ENCODE results near the gene HGFAC. TPM values are rescaled to one million over a fixed set of nuclear protein-coding genes. Genes with fewer than 3 reads are reported as not detected.
A peak's percentile ranks its signal among the peaks of the same experiment; 100 is the strongest.

The HGFAC gene
- total RNA-seq, 1 experiment from 2014 or later = 0.20 TPM

DNA sequence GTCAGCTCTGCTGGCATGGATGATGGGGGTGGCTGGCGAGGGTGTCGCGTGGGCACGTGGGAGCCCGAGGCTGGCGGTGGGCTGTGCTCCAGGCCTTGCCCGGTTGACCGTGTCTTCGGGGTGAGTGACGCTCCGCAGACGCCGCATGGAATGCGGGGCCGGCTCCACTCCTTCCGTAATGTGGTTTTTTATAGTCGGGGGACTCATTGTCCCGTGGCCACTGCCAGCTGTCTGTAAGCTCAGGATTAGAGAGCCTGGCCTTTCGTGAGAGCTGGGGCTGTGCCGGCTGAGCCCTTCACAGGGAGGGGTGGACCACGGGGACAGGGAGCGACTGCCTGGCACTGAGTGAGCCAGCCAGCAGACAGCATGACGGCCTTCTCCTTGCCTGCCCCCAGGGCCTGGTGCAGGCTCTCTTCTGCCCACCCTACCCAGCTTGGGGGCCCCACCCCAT, 41.7 kb downstream of the HGFAC start (continued):
- TF ChIP-seq, protein P1, sequence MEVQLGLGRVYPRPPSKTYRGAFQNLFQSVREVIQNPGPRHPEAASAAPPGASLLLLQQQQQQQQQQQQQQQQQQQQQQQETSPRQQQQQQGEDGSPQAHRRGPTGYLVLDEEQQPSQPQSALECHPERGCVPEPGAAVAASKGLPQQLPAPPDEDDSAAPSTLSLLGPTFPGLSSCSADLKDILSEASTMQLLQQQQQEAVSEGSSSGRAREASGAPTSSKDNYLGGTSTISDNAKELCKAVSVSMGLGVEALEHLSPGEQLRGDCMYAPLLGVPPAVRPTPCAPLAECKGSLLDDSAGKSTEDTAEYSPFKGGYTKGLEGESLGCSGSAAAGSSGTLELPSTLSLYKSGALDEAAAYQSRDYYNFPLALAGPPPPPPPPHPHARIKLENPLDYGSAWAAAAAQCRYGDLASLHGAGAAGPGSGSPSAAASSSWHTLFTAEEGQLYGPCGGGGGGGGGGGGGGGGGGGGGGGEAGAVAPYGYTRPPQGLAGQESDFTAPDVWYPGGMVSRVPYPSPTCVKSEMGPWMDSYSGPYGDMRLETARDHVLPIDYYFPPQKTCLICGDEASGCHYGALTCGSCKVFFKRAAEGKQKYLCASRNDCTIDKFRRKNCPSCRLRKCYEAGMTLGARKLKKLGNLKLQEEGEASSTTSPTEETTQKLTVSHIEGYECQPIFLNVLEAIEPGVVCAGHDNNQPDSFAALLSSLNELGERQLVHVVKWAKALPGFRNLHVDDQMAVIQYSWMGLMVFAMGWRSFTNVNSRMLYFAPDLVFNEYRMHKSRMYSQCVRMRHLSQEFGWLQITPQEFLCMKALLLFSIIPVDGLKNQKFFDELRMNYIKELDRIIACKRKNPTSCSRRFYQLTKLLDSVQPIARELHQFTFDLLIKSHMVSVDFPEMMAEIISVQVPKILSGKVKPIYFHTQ (CRISPR knock-in tag; IDR thresholded peaks at IDR 0.05) = no peak
- no peak for TF ChIP-seq PRRX2 (CRISPR knock-in tag; IDR thresholded peaks at IDR 0.05)
- no peak for TF ChIP-seq NFATC4 (CRISPR knock-in tag; IDR thresholded peaks at IDR 0.05)
- TF ChIP-seq RORB (CRISPR knock-in tag; IDR thresholded peaks at IDR 0.05) = no peak

DNA sequence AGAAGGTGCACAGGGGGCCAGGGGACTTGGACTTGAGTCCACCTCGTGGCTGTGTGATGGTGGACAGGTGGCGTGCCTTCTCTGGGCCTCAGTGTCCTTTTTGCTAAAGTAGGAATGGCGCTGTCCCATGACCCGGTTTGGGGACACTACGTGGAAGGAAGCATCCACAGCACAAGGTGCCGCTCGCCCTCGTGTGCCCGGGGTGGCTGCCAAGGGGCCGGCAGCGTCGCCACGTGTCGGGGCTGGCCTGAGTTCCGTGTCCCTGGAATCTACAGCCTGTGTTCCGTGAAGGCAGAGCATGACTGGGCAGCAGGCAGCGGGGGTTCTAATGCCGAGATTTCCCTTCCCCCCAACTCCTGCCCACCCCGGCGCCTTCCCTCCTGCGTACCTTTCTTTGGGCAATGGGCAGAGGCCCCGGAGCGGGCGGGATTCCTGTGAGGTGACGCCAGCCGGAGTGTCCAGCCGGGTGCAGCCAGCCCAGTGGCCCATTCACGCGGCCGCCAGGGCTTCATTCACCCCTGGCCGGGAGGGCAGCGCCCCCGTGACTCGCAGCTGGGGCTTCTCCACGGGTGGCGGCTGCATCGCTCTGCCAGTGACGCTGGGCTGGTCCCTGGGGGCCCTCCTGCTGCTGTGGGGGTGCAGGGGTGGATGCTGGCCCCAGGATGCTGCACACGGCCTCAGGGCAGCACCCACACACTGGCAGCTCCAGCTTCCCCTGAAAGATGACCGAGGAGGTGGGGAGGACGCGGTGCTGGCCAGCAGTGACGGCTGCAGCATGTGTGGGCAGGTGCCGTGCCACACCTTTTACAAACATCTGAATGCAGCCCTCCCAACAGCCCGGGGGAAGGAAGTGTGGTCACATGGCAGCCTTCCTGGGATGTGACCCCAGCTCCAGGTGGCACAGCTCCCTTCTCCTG, 42.5 kb downstream of the HGFAC start:
- H3K9me3 Mint-ChIP-seq = no peaks in the 10 kb centered on the region
- POLR2A ChIA-PET = no interaction called here
- CTCF ChIA-PET = interaction anchor here (0.9 to 1.9 kb wide), 4 partner anchors 30 to 396 kb away, joined by 3 to 6 read pairs (median 4); no protein-coding TSS in a partner anchor
- ATAC-seq (no peak), DNase-seq (ENCODE audit: low spot score) (no peak)
- H3K27me3 Mint-ChIP-seq (ENCODE audit: low read depth) = peaks cover 83% of the 10 kb centered on the region
- H3K4me1 Mint-ChIP-seq = peaks cover 23% of the 10 kb centered on the region
- H3K4me3 Mint-ChIP-seq = no peak overlapping the region
- H3K27ac Mint-ChIP-seq = no peak overlapping the region
- H3K36me3 Mint-ChIP-seq = no peaks in the 10 kb centered on the region
- TF ChIP-seq HMGA2 (CRISPR knock-in tag; IDR thresholded peaks at IDR 0.05) (no peak), FOXP1 (CRISPR knock-in tag; IDR thresholded peaks at IDR 0.05; ENCODE audit: borderline replicate concordance) (peak; percentile 34; the same call in 1 of the 2 replicates)
- TF ChIP-seq, protein P2, sequence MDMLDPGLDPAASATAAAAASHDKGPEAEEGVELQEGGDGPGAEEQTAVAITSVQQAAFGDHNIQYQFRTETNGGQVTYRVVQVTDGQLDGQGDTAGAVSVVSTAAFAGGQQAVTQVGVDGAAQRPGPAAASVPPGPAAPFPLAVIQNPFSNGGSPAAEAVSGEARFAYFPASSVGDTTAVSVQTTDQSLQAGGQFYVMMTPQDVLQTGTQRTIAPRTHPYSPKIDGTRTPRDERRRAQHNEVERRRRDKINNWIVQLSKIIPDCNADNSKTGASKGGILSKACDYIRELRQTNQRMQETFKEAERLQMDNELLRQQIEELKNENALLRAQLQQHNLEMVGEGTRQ (CRISPR knock-in tag; IDR thresholded peaks at IDR 0.05) = peak; percentile 17; the same call in 1 of the 2 replicates

DNA sequence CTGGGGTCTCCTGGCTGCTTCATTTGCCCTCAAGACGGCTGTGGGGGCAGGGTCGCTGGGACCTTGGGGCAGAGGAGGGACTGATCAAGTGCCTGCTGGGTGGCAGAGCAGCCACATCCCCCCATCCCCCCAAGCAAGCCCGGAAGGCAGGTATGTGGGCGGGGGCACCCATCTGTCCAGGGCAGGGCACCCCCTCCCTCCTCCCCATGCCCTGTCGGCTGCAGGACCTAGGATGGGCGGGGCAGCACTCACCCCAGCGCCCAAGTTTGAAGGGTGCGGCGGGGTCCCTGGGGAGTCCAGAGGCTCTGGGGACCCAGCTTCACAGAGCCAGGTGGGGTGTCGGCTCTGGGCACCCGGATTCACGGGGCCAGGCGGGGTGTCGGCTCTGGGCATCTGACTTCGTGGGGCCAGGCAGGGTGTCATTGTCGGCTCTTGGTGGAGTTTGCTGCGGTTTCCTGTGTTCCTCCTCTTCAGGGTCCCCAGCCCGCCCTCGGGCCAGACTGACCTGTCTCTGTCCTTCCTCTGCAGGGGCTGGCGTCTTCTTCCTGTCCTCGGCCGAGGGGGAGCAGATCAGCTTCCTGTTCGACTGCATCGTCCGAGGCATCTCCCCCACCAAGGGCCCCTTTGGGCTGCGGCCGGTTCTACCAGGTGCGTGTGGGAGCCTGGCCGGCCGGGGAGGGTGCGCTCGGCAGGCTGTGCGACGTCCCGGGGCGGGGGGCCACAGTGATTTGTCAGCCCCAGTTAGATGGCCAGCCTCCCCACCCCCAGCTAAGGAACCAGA, 43.4 kb downstream of the HGFAC start:
- Mint-ChIP-seq H3K9me3 (no peaks in the 10 kb centered on the region), H3K27ac (no peak overlapping the region), H3K4me1 (peaks cover 23% of the 10 kb centered on the region), H3K36me3 (no peaks in the 10 kb centered on the region), H3K4me3 (no peak overlapping the region), H3K27me3 (ENCODE audit: low read depth) (peaks cover 86% of the 10 kb centered on the region)
- ChIA-PET POLR2A (no interaction called here), CTCF (interaction anchor here (0.9 to 1.9 kb wide), 4 partner anchors 18 to 395 kb away, joined by 3 to 6 read pairs (median 4); no protein-coding TSS in a partner anchor)
- DNase-seq (ENCODE audit: low spot score) (no peak), ATAC-seq (no peak)
- TF ChIP-seq NR2C2 (CRISPR knock-in tag; IDR thresholded peaks at IDR 0.05) (no peak), ZNF138 (CRISPR knock-in tag; conservative IDR thresholded peaks at IDR 0.05) (no peak), ZNF121 (CRISPR knock-in tag; IDR thresholded peaks at IDR 0.05) (no peak)
- TF ChIP-seq, protein P3, sequence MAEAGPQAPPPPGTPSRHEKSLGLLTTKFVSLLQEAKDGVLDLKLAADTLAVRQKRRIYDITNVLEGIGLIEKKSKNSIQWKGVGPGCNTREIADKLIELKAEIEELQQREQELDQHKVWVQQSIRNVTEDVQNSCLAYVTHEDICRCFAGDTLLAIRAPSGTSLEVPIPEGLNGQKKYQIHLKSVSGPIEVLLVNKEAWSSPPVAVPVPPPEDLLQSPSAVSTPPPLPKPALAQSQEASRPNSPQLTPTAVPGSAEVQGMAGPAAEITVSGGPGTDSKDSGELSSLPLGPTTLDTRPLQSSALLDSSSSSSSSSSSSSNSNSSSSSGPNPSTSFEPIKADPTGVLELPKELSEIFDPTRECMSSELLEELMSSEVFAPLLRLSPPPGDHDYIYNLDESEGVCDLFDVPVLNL (CRISPR knock-in tag; IDR thresholded peaks at IDR 0.05; ENCODE audit: borderline replicate concordance, low read depth) = no peak
- TF ChIP-seq, protein P4, sequence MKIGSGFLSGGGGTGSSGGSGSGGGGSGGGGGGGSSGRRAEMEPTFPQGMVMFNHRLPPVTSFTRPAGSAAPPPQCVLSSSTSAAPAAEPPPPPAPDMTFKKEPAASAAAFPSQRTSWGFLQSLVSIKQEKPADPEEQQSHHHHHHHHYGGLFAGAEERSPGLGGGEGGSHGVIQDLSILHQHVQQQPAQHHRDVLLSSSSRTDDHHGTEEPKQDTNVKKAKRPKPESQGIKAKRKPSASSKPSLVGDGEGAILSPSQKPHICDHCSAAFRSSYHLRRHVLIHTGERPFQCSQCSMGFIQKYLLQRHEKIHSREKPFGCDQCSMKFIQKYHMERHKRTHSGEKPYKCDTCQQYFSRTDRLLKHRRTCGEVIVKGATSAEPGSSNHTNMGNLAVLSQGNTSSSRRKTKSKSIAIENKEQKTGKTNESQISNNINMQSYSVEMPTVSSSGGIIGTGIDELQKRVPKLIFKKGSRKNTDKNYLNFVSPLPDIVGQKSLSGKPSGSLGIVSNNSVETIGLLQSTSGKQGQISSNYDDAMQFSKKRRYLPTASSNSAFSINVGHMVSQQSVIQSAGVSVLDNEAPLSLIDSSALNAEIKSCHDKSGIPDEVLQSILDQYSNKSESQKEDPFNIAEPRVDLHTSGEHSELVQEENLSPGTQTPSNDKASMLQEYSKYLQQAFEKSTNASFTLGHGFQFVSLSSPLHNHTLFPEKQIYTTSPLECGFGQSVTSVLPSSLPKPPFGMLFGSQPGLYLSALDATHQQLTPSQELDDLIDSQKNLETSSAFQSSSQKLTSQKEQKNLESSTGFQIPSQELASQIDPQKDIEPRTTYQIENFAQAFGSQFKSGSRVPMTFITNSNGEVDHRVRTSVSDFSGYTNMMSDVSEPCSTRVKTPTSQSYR (CRISPR knock-in tag; IDR thresholded peaks at IDR 0.05) = no peak
- TF ChIP-seq, protein P5, sequence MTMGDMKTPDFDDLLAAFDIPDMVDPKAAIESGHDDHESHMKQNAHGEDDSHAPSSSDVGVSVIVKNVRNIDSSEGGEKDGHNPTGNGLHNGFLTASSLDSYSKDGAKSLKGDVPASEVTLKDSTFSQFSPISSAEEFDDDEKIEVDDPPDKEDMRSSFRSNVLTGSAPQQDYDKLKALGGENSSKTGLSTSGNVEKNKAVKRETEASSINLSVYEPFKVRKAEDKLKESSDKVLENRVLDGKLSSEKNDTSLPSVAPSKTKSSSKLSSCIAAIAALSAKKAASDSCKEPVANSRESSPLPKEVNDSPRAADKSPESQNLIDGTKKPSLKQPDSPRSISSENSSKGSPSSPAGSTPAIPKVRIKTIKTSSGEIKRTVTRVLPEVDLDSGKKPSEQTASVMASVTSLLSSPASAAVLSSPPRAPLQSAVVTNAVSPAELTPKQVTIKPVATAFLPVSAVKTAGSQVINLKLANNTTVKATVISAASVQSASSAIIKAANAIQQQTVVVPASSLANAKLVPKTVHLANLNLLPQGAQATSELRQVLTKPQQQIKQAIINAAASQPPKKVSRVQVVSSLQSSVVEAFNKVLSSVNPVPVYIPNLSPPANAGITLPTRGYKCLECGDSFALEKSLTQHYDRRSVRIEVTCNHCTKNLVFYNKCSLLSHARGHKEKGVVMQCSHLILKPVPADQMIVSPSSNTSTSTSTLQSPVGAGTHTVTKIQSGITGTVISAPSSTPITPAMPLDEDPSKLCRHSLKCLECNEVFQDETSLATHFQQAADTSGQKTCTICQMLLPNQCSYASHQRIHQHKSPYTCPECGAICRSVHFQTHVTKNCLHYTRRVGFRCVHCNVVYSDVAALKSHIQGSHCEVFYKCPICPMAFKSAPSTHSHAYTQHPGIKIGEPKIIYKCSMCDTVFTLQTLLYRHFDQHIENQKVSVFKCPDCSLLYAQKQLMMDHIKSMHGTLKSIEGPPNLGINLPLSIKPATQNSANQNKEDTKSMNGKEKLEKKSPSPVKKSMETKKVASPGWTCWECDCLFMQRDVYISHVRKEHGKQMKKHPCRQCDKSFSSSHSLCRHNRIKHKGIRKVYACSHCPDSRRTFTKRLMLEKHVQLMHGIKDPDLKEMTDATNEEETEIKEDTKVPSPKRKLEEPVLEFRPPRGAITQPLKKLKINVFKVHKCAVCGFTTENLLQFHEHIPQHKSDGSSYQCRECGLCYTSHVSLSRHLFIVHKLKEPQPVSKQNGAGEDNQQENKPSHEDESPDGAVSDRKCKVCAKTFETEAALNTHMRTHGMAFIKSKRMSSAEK (CRISPR knock-in tag; IDR thresholded peaks at IDR 0.05; ENCODE audit: borderline replicate concordance) = no peak
- TF ChIP-seq, protein P6, sequence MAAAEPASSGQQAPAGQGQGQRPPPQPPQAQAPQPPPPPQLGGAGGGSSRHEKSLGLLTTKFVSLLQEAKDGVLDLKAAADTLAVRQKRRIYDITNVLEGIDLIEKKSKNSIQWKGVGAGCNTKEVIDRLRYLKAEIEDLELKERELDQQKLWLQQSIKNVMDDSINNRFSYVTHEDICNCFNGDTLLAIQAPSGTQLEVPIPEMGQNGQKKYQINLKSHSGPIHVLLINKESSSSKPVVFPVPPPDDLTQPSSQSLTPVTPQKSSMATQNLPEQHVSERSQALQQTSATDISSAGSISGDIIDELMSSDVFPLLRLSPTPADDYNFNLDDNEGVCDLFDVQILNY (CRISPR knock-in tag; IDR thresholded peaks at IDR 0.05) = no peak

Data from WTC11 (cell line).